Bone marrow (tissue), 2 donors: ENCODE results near the gene KRT14.
"Not testable (repeated sequence)": the region's sequence is repeated elsewhere in the genome, so short reads cannot be mapped to it uniquely, and the experiment has no call there.

Experiments
- DNase-seq, 2 donors: peaks; one replicate each; lab custom pipeline; 2025; lab: John Stamatoyannopoulos, UW

The KRT14 gene

GRCh38 chr17:41579484-41580243 is 7.0 kb downstream of the KRT14 start:
- DNase-seq: peak; percentile 28 to 55

DNA sequence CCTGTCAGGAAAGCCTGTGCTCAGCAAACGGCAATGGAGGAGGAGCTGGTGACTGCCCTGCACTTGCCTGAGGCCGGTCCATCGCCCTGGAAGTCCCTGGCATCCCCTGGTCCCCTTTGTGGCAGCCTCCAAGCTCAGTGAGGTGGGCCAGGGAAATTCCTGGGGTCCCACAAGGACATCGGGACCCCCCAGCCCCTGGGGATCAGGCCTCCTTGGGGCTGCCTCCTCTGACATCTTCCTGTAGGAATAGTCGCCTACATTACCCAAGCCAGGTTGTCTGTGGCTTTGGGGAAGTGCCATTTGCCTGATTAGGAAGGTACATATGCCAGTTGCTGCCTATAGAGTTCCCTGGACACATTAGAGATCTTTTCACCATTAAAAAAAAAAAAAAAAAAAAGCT is 7.7 kb downstream of the KRT14 start:
- no peak for DNase-seq

DNA sequence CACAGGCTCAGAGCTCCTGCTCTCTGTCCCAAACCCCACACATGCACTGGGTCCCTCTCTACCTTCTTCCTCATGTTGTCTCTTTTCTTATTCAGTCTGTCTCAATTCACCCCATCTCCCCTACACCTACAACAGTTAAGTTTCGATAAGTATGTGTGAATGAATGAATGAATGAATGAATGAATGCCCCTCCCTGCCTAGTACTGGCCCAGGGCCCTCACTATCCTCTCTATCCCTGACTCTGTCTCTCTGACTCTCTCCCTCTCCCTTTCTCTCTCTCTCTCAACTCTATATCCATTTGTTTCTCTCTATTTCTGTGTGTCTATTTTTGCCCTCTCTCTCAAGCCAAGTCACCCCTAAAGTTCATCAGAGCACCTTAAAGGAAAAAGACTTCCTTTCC is 8.2 kb downstream of the KRT14 start:
- no peak for DNase-seq

GRCh38 chr17:41576740-41577139 is 10.0 kb downstream of the KRT14 start:
- not testable (repeated sequence) for DNase-seq

- no peak for DNase-seq
These were observed 11.4 kb downstream of the KRT14 start for GRCh38 chr17:41575336-41575735.

GRCh38 chr17:41571561-41572434 is 14.9 kb downstream of the KRT14 start, which contains the start of gene KRT9:
Gene KRT9, minus strand, starts transcription at chr17:41572059. Its CDS starts 67 bp downstream, at chr17:41571992.
- DNase-seq: no peak

DNA sequence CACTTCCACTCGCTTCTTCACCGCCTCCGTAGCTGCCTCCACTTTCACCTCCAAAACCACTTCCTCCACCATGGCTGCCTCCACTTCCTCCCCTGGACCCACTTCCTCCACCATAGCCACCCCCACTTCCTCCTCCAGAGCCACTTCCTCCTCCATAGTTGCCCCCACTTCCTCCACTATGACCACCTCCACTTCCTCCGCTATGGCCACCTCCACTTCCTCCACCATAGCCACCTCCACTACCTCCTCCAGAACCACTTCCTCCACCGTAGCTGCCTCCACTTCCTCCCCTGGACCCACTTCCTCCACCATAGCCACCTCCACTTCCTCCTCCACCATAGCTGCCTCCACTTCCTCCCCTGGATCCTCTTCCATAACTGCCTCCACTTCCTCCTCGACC is 19.4 kb downstream of the KRT14 start:
- no peak for DNase-seq

- DNase-seq: no peak
These were observed 21.4 kb downstream of the KRT14 start for GRCh38 chr17:41565338-41565737.

GRCh38 chr17:41563607-41564170 is 23.0 kb downstream of the KRT14 start:
- DNase-seq: no peak

DNA sequence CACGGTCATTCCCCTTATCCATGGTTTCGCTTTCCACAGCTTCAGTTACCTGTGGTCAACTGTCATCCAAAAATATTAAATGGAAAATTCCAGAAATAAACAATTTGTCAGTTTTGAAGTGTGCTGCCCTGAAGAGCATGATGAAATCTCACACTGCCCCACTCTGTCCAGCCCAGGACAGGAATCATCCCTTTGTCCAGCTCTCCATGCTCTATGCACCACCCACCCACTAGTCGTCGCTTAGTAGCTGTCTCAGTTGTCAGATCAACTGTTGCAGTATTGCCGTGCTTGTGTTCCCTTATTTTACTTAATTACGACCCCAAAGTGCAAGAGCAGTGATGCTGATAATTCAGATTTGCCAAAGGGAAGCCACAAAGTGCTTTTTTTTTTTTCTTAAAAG is 25.1 kb downstream of the KRT14 start:
- no peak for DNase-seq

- DNase-seq: no peak
These were observed 27.1 kb downstream of the KRT14 start for GRCh38 chr17:41559548-41559947.

DNA sequence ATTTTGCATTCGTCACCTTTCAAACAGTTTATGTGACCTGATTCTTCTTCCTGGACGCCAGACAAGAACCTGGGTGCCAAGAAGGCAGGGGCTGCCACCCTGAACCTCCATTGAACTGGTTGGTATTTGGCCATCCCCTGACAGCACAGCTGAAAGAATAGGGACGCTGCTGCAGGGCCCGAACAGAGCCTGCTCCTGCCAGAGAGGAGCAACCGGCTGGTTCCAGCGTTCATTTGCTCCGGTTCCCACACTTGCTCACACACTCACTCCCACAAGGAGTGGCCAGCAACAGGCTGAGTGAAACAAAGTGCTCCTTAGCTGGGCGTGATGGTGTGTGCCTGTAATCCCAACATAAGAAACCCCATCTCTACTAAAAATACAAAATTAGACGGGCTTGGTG is 29.8 kb downstream of the KRT14 start:
- DNase-seq: no peak

- no peak for DNase-seq
These were observed 30.4 kb downstream of the KRT14 start for GRCh38 chr17:41556306-41556705.

GRCh38 chr17:41555105-41555887 is 31.4 kb downstream of the KRT14 start:
- no peak for DNase-seq

DNA sequence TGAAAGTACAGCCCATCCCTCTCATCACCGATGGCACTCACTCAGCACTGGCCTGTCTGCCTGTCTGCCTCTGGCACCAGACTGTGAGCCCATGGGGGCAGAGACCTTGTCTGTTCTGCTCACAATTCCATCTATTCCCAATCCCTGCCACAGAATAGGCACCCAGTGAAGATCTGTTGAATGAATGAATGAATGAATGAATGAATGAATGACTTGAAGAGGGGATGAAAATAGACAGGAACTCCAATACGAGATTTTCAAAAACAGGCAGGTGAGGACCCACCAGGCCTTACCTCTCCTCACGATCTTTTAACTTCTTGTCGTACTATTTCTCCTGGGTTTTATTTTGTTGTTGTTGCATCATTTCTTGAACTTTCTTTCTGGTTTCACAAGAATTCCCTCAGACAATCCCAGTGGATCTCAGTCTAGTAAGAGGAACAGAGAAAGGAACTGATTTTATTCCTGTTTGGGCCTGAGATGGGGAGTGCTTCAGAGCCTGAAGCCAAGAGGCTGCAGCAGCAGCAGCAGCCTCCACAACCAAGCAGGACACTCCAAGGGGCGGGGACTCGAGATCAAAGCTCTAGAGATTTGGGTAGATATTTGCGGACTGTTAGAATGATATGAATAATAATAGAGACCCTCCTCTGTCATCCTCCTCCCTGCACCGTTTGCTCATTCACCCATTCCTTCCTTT is 32.6 kb downstream of the KRT14 start:
- no peak for DNase-seq

GRCh38 chr17:41553176-41553575 is 33.5 kb downstream of the KRT14 start:
- DNase-seq: no peak

DNA sequence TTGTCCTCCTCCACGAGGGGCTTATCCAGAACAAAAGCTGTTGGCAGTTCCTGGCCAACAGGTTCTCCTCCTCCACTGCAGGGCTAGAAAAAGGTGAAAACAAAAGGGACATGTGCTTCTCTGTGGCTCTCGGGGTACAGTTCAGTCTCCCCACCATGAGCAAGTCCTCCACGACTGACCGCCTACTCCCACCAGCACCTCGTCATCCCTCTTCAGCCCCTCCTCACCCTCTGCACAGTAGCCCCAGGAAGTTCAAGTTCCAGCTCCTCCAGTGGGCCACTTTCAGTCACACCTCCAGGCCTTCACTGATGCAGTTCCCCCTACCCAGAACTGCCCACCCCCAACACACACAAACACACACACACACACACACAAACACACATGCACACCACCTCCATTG is 34.2 kb downstream of the KRT14 start:
- no peak for DNase-seq

- DNase-seq: no peak
These were observed 35.3 kb downstream of the KRT14 start for GRCh38 chr17:41551365-41551764.

DNA sequence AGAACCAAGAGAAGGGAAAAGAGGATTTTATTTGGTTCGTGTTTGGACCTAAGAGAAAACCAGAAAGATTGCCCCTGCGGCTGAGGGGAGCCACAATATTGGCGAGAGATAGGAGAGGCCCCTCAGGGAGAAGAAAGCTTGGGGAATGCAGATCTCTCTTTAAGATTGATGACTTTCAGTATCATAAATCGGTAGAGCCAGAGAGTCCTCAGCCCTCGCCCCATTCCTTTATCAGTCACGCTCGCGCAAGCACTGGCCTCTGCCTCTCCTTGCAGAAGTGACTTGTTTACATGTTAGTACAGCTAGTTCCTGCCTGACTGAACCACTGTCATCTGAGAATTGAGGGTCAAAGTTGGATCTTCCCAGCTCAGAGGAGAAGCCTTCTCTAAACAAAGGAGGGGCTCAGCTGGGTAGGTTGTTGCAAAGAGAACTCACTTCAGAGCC is 37.1 kb downstream of the KRT14 start:
- DNase-seq: no peak

GRCh38 chr17:41548844-41549595 is 37.7 kb downstream of the KRT14 start:
- peak; percentile 45 to 56 for DNase-seq
